Tibial nerve (tissue), 4 donors: ENCODE results near the gene C16orf96. TPM values are rescaled to one million over a fixed set of nuclear protein-coding genes. Genes with fewer than 3 reads are reported as not detected.

Source experiments
- DNase-seq, 2 donors: peaks; one replicate each; pipeline ENCODE4 v3.0.0-alpha.2; 2019; ENCODE audit warnings: low spot score in 2 of 2
- H3K27ac ChIP-seq, 4 donors: fragments of 200-600 bp; sonication (generic) in 3 of 4; one replicate each; pipeline ENCODE4 v1.5.1; 2017 to 2019; ENCODE audit warnings: mild to moderate bottlenecking in 1 of 4
- H3K27me3 ChIP-seq, 2 donors: fragments of 200-600 bp; sonication (generic) in 1 of 2; one replicate each; pipeline versions ENCODE4 v1.5.1 to v1.6.0; 2017 to 2019
- H3K36me3 ChIP-seq, 3 donors: fragments of 200-600 bp; sonication (generic); one replicate each; pipeline ENCODE4 v1.5.1; 2018 to 2019
- H3K4me1 ChIP-seq, 4 donors: fragments of 200-600 bp; sonication (generic) in 3 of 4; one replicate each; pipeline ENCODE4 v1.5.1; 2017 to 2019
- H3K4me3 ChIP-seq, 4 donors: fragments of 200-600 bp; sonication (generic) in 3 of 4; one replicate each; pipeline ENCODE4 v1.5.1; 2017 to 2019; ENCODE audit warnings: mild to moderate bottlenecking in 1 of 4, moderate library complexity in 1 of 4
- H3K9me3 ChIP-seq, 4 donors: fragments of 200-600 bp; sonication (generic) in 3 of 4; one replicate each; pipeline ENCODE4 v1.5.1; 2017 to 2019
- EP300 ChIP-seq, 2 donors: sonication (generic); formaldehyde crosslinking; IDR thresholded peaks; one replicate each; pipeline ENCODE4 v1.6.1; 2017; ENCODE audit warnings: antibody characterized with exemption in 2 of 2, mild to moderate bottlenecking in 1 of 2
- POLR2A ChIP-seq, 2 donors: fragments of 450-650 bp; IDR thresholded peaks; one replicate each; pipeline ENCODE4 v1.6.1; 2017; ENCODE audit warnings: antibody characterized with exemption in 2 of 2, mild to moderate bottlenecking in 2 of 2, moderate library complexity in 2 of 2
- WGBS, 2 donors: methylation state at CpG; one replicate each; pipeline ENCODE4 v1.1.5; 2018; 5-methylcytosine and 5-hydroxymethylcytosine counted together
- total RNA-seq, 4 donors: library from RNA; depleted of rRNA; stranded (reverse); fragments of >200 nt; gene quantifications; one replicate each; pipeline ENCODE4 v1.1.0, GENCODE V29; 2016
- TF ChIP-seq, protein P1 (sequence below), 5 experiments: fragments of 200-600 bp in 3 of 5; fragments of 450-650 bp in 2 of 5; sonication (generic) in 3 of 5; IDR thresholded peaks; one replicate each; pipeline ENCODE4 v1.5.1; 2016 to 2019; ENCODE audit warnings: antibody characterized with exemption in 5 of 5, mild to moderate bottlenecking in 3 of 5, moderate library complexity in 2 of 5

Gene C16orf96
- total RNA-seq, 4 donors from 2014 or later = 0.20 to 0.21 TPM; not detected in 2

GRCh38 chr16:4594433-4595410, 38.6 kb downstream of the C16orf96 start:
- 84 to 88% methylated on average over 29 to 37 of the region's 38 CpGs for WGBS, 2 donors
- Histone ChIP-seq H3K36me3 (no peaks in the 10 kb centered on the region), H3K27ac (no peak overlapping the region), H3K9me3 (no peaks in the 10 kb centered on the region), H3K27me3 (no peaks in the 10 kb centered on the region), H3K4me3 (no peak overlapping the region), H3K4me1 (no peaks in the 10 kb centered on the region)
- no peak for DNase-seq
- TF ChIP-seq, protein P1, sequence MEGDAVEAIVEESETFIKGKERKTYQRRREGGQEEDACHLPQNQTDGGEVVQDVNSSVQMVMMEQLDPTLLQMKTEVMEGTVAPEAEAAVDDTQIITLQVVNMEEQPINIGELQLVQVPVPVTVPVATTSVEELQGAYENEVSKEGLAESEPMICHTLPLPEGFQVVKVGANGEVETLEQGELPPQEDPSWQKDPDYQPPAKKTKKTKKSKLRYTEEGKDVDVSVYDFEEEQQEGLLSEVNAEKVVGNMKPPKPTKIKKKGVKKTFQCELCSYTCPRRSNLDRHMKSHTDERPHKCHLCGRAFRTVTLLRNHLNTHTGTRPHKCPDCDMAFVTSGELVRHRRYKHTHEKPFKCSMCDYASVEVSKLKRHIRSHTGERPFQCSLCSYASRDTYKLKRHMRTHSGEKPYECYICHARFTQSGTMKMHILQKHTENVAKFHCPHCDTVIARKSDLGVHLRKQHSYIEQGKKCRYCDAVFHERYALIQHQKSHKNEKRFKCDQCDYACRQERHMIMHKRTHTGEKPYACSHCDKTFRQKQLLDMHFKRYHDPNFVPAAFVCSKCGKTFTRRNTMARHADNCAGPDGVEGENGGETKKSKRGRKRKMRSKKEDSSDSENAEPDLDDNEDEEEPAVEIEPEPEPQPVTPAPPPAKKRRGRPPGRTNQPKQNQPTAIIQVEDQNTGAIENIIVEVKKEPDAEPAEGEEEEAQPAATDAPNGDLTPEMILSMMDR (IDR thresholded peaks at IDR 0.05) = no peak
- no peak for TF ChIP-seq POLR2A (IDR thresholded peaks at IDR 0.05)
- TF ChIP-seq EP300 (IDR thresholded peaks at IDR 0.05) = no peak

DNA sequence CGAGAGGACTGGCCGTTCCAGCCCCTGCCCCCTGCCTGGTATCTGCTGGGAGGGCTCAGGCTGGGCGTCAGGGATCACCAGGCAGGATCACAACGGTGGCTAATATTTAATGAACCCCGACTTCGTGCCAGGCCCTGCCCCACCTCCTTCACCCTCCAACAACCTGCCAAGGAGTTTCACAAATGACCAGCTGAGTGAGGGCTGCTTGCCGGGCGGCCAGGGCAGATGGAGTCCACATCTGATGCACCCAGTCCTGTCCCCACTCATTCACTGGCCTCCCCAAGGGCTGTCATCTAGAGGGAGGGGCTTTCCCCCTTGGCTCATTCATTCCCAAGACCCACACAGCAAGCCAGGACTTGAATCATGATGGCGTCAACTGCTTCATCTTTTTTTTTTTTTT, 41.0 kb downstream of the C16orf96 start:
- H3K4me1 ChIP-seq = peaks cover 0 to 15% (median 0%) of the 10 kb centered on the region in 4 donors
- H3K27me3 ChIP-seq = no peaks in the 10 kb centered on the region
- H3K9me3 ChIP-seq = no peaks in the 10 kb centered on the region
- no peak overlapping the region for H3K4me3 ChIP-seq
- 73 to 80% methylated on average over 9 of the region's 9 CpGs for WGBS, 2 donors
- no peak overlapping the region for H3K27ac ChIP-seq
- TF ChIP-seq POLR2A (IDR thresholded peaks at IDR 0.05) (no peak), EP300 (IDR thresholded peaks at IDR 0.05) (no peak)
- TF ChIP-seq, protein P1 (IDR thresholded peaks at IDR 0.05) = no peak
- DNase-seq = no peak
- no peaks in the 10 kb centered on the region for H3K36me3 ChIP-seq

DNA sequence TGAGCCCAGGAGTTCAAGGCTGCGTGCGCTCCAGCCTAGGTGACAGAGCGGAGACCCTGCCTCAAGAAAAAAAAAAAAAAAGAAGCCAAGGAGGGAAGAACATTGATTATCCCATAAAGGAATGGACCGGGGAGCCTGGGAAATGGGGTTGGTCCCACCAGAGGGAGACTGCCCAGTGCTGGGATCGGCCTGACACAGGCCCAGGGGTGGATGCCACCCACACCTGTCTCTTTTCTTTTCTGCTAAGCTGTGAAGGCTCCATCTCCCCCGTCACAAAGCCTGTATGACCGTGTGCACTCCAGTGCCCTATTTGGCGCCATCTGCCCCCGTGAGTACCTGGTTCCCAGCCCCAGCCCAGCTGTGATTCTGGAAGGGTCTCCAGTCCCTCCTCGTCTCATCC, 42.9 kb downstream of the C16orf96 start:
- 86 to 89% methylated on average over 10 of the region's 10 CpGs for WGBS, 2 donors
- Histone ChIP-seq H3K27ac (no peak overlapping the region), H3K4me1 (peaks cover 0 to 18% (median 0%) of the 10 kb centered on the region in 4 donors), H3K4me3 (no peak overlapping the region), H3K36me3 (no peaks in the 10 kb centered on the region), H3K27me3 (no peaks in the 10 kb centered on the region), H3K9me3 (no peaks in the 10 kb centered on the region)
- no peak for TF ChIP-seq POLR2A (IDR thresholded peaks at IDR 0.05)
- no peak for DNase-seq

DNA sequence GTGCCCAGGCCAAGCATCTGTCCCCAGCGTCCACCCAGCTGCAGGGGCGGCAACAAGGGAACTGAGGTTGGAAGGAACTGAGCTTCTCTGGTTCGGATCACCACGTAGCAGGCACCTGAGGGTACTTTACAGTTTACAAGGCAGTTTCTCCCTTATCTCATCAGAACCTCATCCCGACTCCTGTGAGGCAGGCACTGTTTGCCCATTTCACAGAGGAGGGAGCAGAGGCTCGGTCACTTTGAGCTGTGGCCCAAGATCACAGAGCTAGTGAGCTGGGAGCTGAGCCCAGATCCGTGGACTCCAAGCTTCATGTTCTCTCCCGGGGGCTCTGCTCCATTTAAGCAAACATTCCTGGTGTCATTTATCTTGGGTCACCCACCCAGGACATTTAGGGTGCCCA, 43.4 kb downstream of the C16orf96 start:
- Histone ChIP-seq H3K27me3 (no peaks in the 10 kb centered on the region), H3K36me3 (no peaks in the 10 kb centered on the region), H3K9me3 (no peaks in the 10 kb centered on the region), H3K4me3 (no peak overlapping the region), H3K27ac (no peak overlapping the region), H3K4me1 (peaks cover 0 to 18% (median 0%) of the 10 kb centered on the region in 4 donors)
- TF ChIP-seq, protein P1 (IDR thresholded peaks at IDR 0.05) = no peak
- no peak for TF ChIP-seq EP300 (IDR thresholded peaks at IDR 0.05)
- no peak for TF ChIP-seq POLR2A (IDR thresholded peaks at IDR 0.05)
- DNase-seq = no peak
- 72 to 79% methylated on average over 6 to 8 of the region's 8 CpGs for WGBS, 2 donors

DNA sequence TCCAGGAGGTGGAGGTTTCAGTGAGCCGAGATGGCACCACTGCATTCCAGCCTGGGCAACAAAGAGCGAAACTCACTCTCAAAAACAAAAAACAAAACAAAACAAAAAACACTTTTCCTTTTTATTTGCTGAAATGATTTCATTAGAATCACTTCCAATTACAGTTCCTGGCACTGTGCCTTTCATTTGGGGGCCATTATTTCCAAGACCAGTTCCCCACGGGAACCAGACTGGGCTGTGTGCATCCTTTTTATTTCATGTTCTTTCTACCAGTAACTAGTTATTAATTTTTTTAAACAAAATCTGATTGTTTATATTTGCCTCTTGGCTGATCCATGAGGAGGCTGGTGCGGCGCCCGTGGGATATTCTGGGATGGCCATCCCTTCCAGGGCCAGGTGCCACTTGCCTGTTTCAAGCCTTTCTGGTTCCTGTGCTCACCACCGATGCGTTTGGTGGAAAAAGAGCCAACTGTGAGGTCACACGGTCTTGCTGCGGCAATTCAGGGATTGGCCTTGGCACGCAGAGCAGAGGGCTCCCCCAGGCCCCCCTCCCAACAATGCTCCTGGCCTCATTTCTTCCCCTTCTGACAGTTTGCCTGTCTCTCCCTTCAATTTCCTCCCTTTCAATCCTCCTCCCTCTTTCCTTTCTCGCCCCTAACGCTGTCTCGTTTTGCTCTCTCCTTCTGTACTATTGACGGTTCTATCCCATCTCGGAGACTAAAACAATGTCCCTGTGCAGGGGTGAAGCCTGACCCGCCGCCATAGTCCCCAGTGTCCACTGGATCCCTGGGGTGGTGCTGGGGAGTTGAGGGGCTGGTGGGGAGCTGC, 45.1 kb downstream of the C16orf96 start:
- Histone ChIP-seq H3K4me3 (no peak overlapping the region), H3K27me3 (no peaks in the 10 kb centered on the region), H3K36me3 (no peaks in the 10 kb centered on the region), H3K9me3 (no peaks in the 10 kb centered on the region), H3K27ac (no peak overlapping the region), H3K4me1 (peaks cover 0 to 18% (median 0%) of the 10 kb centered on the region in 4 donors)
- 17 to 22% methylated on average over 18 of the region's 18 CpGs for WGBS, 2 donors
- TF ChIP-seq, protein P1 (IDR thresholded peaks at IDR 0.05) = no peak
- no peak for TF ChIP-seq POLR2A (IDR thresholded peaks at IDR 0.05)
- no peak for TF ChIP-seq EP300 (IDR thresholded peaks at IDR 0.05)
- DNase-seq = peak in 1 of 2 donors; percentile 37
